Right lobe of liver (tissue), 6 donors: Measurements from ENCODE around the gene MAMDC4. TPM values are rescaled to one million over a fixed set of nuclear protein-coding genes. Genes with fewer than 3 reads are reported as not detected.
A peak's percentile ranks its signal among the peaks of the same experiment; 100 is the strongest.

ENCODE experiments used
- ATAC-seq, 4 donors: fragments of 200-7000 bp; cut with Tn5 transposase; one replicate each; pipeline ENCODE4 v1.9.1; 2020; ENCODE audit warnings: mild to moderate bottlenecking in 4 of 4, moderate library complexity in 4 of 4
- DNase-seq, 3 donors: peaks; one replicate each; pipeline ENCODE4 v3.0.0-alpha.2; 2020
- H3K27ac ChIP-seq, 3 donors: fragments of 200-600 bp; one replicate each; pipeline ENCODE4 v1.8.0; 2022
- H3K27me3 ChIP-seq, 2 donors: fragments of 200-600 bp; one replicate each; pipeline ENCODE4 v1.8.0; 2022
- H3K36me3 ChIP-seq, 4 donors: fragments of 200-600 bp; sonication (generic) in 1 of 4; one replicate each; pipeline versions ENCODE4 v1.5.1 to v1.8.0; 2017 to 2022; ENCODE audit warnings: control low read depth in 1 of 4
- H3K4me1 ChIP-seq, 4 donors: fragments of 200-600 bp; sonication (generic) in 1 of 4; one replicate each; pipeline versions ENCODE4 v1.5.1 to v1.8.0; 2017 to 2022; ENCODE audit warnings: control low read depth in 1 of 4
- H3K4me3 ChIP-seq, 3 donors: fragments of 200-600 bp; one replicate each; pipeline ENCODE4 v1.8.0; 2022
- H3K9me3 ChIP-seq, 4 donors: fragments of 200-600 bp; sonication (generic) in 1 of 4; one replicate each; pipeline versions ENCODE4 v1.5.1 to v1.8.0; 2017 to 2022; ENCODE audit warnings: control low read depth in 1 of 4
- CTCF ChIP-seq, 4 donors: fragments of 200-600 bp in 3 of 4; fragments of 450-650 bp in 1 of 4; IDR thresholded peaks; one replicate each; pipeline versions ENCODE4 v1.5.1 to v1.8.0; 2016 to 2022; ENCODE audit warnings: antibody characterized with exemption in 4 of 4, mild to moderate bottlenecking in 2 of 4
- POLR2A ChIP-seq: fragments of 450-650 bp; IDR thresholded peaks from one replicate; pipeline ENCODE4 v1.6.1; 2017; ENCODE audit warnings: antibody characterized with exemption, mild to moderate bottlenecking
- WGBS: methylation state at CpG from one replicate; pipeline ENCODE4 v1.1.6; 2018; ENCODE audit warnings: low coverage, low lambda C conversion rate; ENCODE audit not compliant: insufficient coverage; ENCODE audit errors: missing lambda C conversion rate; 5-methylcytosine and 5-hydroxymethylcytosine counted together
- intact Hi-C, 2 donors: fragments of 100-400 bp; cut with DNase I; formaldehyde crosslinking; loops; one replicate each; pipeline versions ENCODE4 v1.11.2 to v1.14.1; 2022
- total RNA-seq, 6 experiments: library from RNA; depleted of rRNA in 2 of 6; stranded (reverse); fragments of >200 nt in 2 of 6; fragmentation: NEBNext Ultra II Directional in 3 of 6; extraction: Animal tissue kit (Norgen Biotek cat#: 25700) in 3 of 6; gene quantifications; one replicate each; pipeline versions ENCODE4 v1.1.0 to v1.2.4, GENCODE V29; 2016 to 2023
- donor health status: DM: no; HTN: yes; CAD: no.
- donor health status: DM: no; HTN: no; CAD: no.
- donor health status: DM: no; HTN: no; CAD: no.
- donor health status: DM: no; HTN: yes; CAD: no.
- donor health status: DM: no; HTN: yes; CAD: no.

MAMDC4 gene
- total RNA-seq, 6 experiments from 2014 or later, result 5.7 to 27.9 (median 22.5) TPM

GRCh38 chr9:136857581-136858412 is 5.7 kb downstream of the MAMDC4 start:
- peaks cover 0 to 22% (median 10%) of the 10 kb centered on the region in 4 donors for H3K4me1 ChIP-seq
- peak overlapping the region in 1 of 3 donors; percentile 89 for H3K27ac ChIP-seq

GRCh38 chr9:136858452-136858843 is 6.3 kb downstream of the MAMDC4 start:
- WGBS, result 100% methylated on average over 1 of the region's 15 CpGs
- Histone ChIP-seq H3K4me1 (peaks cover 0 to 27% (median 13%) of the 10 kb centered on the region in 4 donors), H3K36me3 (peaks cover 2 to 23% (median 13%) of the 10 kb centered on the region in 4 donors), H3K27me3 (no peaks in the 10 kb centered on the region), H3K9me3 (no peaks in the 10 kb centered on the region), H3K27ac (peak overlapping the region in 2 of 3 donors; percentile 78 to 89), H3K4me3 (no peak overlapping the region)
- DNase-seq (peak in 1 of 3 donors; percentile 49), ATAC-seq (no peak)
- TF ChIP-seq POLR2A, result no peak
- no peak for TF ChIP-seq CTCF (IDR thresholded peaks at IDR 0.05)
- intact Hi-C loops, result no loop called here

More at GRCh38 chr9:136857581-136858412, 5.7 kb downstream of the MAMDC4 start:
- Histone ChIP-seq H3K9me3 (no peaks in the 10 kb centered on the region), H3K36me3 (peaks cover 0 to 17% (median 10%) of the 10 kb centered on the region in 4 donors), H3K4me3 (no peak overlapping the region), H3K27me3 (no peaks in the 10 kb centered on the region)
- TF ChIP-seq CTCF (IDR thresholded peaks at IDR 0.05), result no peak
- no peak for TF ChIP-seq POLR2A
- intact Hi-C loops, result no loop called here
- DNase-seq, result peak; percentile 25 to 58 (median 51)
- ATAC-seq, result no peak
- no CpG with 5 or more reads among the region's 29 CpGs for WGBS

- peak; percentile 83 to 94 (median 93) for DNase-seq
- 40% methylated on average over 2 of the region's 20 CpGs for WGBS
- H3K27ac ChIP-seq, result peak overlapping the region in 2 of 3 donors; percentile 78 to 89
- no peaks in the 10 kb centered on the region for H3K27me3 ChIP-seq
- no peaks in the 10 kb centered on the region for H3K9me3 ChIP-seq
- H3K36me3 ChIP-seq, result peaks cover 3 to 28% (median 15%) of the 10 kb centered on the region in 4 donors
- peak overlapping the region in 1 of 3 donors; percentile 2 for H3K4me3 ChIP-seq
- peak; percentile 19 for TF ChIP-seq POLR2A
- TF ChIP-seq CTCF (IDR thresholded peaks at IDR 0.05), result no peak
- intact Hi-C loops, result no loop called here
- H3K4me1 ChIP-seq, result peaks cover 0 to 33% (median 19%) of the 10 kb centered on the region in 4 donors
- peak; percentile 82 to 91 (median 88) for ATAC-seq
Observed at GRCh38 chr9:136858844-136859757, 7.0 kb downstream of the MAMDC4 start.

GRCh38 chr9:136860529-136860928 is 8.4 kb downstream of the MAMDC4 start:
- intact Hi-C loops, result no loop called here
- H3K9me3 ChIP-seq, result no peaks in the 10 kb centered on the region
- 60% methylated on average over 1 of the region's 9 CpGs for WGBS
- peaks cover 0 to 45% (median 26%) of the 10 kb centered on the region in 4 donors for H3K4me1 ChIP-seq
- H3K27ac ChIP-seq, result peak overlapping the region in 1 of 3 donors; percentile 9
- H3K4me3 ChIP-seq, result no peak overlapping the region
- DNase-seq (peak; percentile 15 to 51 (median 49)), ATAC-seq (no peak)
- TF ChIP-seq POLR2A (no peak), CTCF (IDR thresholded peaks at IDR 0.05) (no peak)
- peaks cover 3 to 28% (median 15%) of the 10 kb centered on the region in 4 donors for H3K36me3 ChIP-seq
- H3K27me3 ChIP-seq, result no peaks in the 10 kb centered on the region
